GM18867 (cell line): ENCODE measurements around the gene BMP6.
A peak's percentile ranks its signal among the peaks of the same experiment; 100 is the strongest.
"Not testable (repeated sequence)": the region's sequence is repeated elsewhere in the genome, so short reads cannot be mapped to it uniquely, and the experiment has no call there.

ENCODE experiments used
- ATAC-seq: cut with Tn5 transposase; IDR thresholded peaks from one replicate; pipeline ENCODE4 v1.9.1; 2021; ENCODE audit warnings: mild to moderate bottlenecking, moderate library complexity; ENCODE audit not compliant: unreplicated experiment

The BMP6 gene

GRCh38 chr6:7786214-7786661, 60.3 kb downstream of the BMP6 start:
- ATAC-seq: no peak

- no peak for ATAC-seq
Measured at GRCh38 chr6:7787137-7787608, 61.3 kb downstream of the BMP6 start.

- no peak for ATAC-seq
Measured at GRCh38 chr6:7787731-7788130, 61.8 kb downstream of the BMP6 start.

GRCh38 chr6:7794509-7794908, 68.6 kb downstream of the BMP6 start:
- no peak for ATAC-seq

- no peak for ATAC-seq
Measured at GRCh38 chr6:7797386-7797785, 71.5 kb downstream of the BMP6 start.

- ATAC-seq: no peak
Measured at GRCh38 chr6:7798751-7799150, 72.9 kb downstream of the BMP6 start.

GRCh38 chr6:7802662-7803061, 76.8 kb downstream of the BMP6 start:
- ATAC-seq: no peak

GRCh38 chr6:7803214-7803613, 77.3 kb downstream of the BMP6 start:
- no peak for ATAC-seq

- no peak for ATAC-seq
Measured at GRCh38 chr6:7805078-7805849, 79.4 kb downstream of the BMP6 start.

GRCh38 chr6:7805850-7806214, 79.9 kb downstream of the BMP6 start:
- ATAC-seq: no peak

- no peak for ATAC-seq
Measured at GRCh38 chr6:7806711-7807110, 80.8 kb downstream of the BMP6 start.

GRCh38 chr6:7809346-7809745, 83.4 kb downstream of the BMP6 start:
- no peak for ATAC-seq

GRCh38 chr6:7811441-7811840, 85.5 kb downstream of the BMP6 start:
- ATAC-seq: no peak

- peak; percentile 54 for ATAC-seq
Measured at GRCh38 chr6:7812623-7813022, 86.7 kb downstream of the BMP6 start.

GRCh38 chr6:7813193-7813592, 87.3 kb downstream of the BMP6 start:
- no peak for ATAC-seq

- ATAC-seq: no peak
Measured at GRCh38 chr6:7813704-7814103, 87.8 kb downstream of the BMP6 start.

- no peak for ATAC-seq
Measured at GRCh38 chr6:7815716-7816115, 89.8 kb downstream of the BMP6 start.

- not testable (repeated sequence) for ATAC-seq
Measured at GRCh38 chr6:7817184-7817583, 91.3 kb downstream of the BMP6 start.

GRCh38 chr6:7818257-7819214, 92.6 kb downstream of the BMP6 start:
- ATAC-seq: no peak

GRCh38 chr6:7819431-7820015, 93.6 kb downstream of the BMP6 start:
- no peak for ATAC-seq

- no peak for ATAC-seq
Measured at GRCh38 chr6:7820288-7820835, 94.5 kb downstream of the BMP6 start.
